ENCODE data around the gene C10orf90. TPM values are rescaled to one million over a fixed set of nuclear protein-coding genes. Genes with fewer than 3 reads are reported as not detected.

C10orf90 gene
- total RNA-seq, 1 donor from 2014 or later, result under 0.01 TPM

- Histone ChIP-seq H3K4me1 (ENCODE audit: control insufficient read depth in 3 of 3, insufficient read depth in 3 of 3, low read length in 3 of 3) (no peaks in the 10 kb centered on the region), H3K27ac (ENCODE audit: low read depth, low read length) (no peak overlapping the region), H3K27me3 (ENCODE audit: control insufficient read depth in 3 of 3, insufficient read depth in 3 of 3, low read length in 3 of 3) (peaks cover 0 to 8% (median 0%) of the 10 kb centered on the region in 3 donors), H3K9me3 (ENCODE audit: control insufficient read depth in 3 of 3, low read length in 3 of 3) (no peaks in the 10 kb centered on the region), H3K9ac (ENCODE audit: low read depth in 1 of 3, low read length in 3 of 3) (no peak overlapping the region), H3K36me3 (ENCODE audit: control insufficient read depth in 3 of 3, insufficient read depth in 3 of 3, low read length in 3 of 3) (no peaks in the 10 kb centered on the region), H3K4me3 (ENCODE audit: low read length in 3 of 3) (no peak overlapping the region)
Observed at GRCh38 chr10:126538439-126539135, 131.9 kb downstream of the C10orf90 start.

DNA sequence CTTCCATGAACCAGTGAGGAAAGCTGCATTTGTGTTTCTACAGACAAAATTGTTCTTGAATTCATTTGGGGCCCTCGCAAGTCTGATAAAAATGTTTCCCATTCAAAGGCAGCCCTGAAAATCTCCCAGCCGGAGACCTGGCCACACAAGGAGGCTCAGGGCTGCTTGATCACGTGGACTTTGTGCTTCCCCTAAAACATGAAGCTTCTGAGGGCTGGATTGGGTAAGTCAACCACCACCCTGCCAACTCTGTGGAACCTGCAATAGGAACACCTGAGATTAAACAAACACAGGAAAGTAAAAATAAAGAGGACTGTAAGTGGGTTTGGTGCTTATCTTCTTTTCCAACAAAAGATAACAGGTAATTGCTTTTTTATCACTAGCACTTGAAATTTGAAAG, 133.8 kb downstream of the C10orf90 start:
- Histone ChIP-seq H3K9ac (ENCODE audit: low read depth in 1 of 3, low read length in 3 of 3) (no peak overlapping the region), H3K27ac (ENCODE audit: low read depth, low read length) (no peak overlapping the region), H3K9me3 (ENCODE audit: control insufficient read depth in 3 of 3, low read length in 3 of 3) (no peaks in the 10 kb centered on the region), H3K27me3 (ENCODE audit: control insufficient read depth in 3 of 3, insufficient read depth in 3 of 3, low read length in 3 of 3) (peaks cover 0 to 8% (median 0%) of the 10 kb centered on the region in 3 donors), H3K4me3 (ENCODE audit: low read length in 3 of 3) (no peak overlapping the region), H3K4me1 (ENCODE audit: control insufficient read depth in 3 of 3, insufficient read depth in 3 of 3, low read length in 3 of 3) (no peaks in the 10 kb centered on the region), H3K36me3 (ENCODE audit: control insufficient read depth in 3 of 3, insufficient read depth in 3 of 3, low read length in 3 of 3) (no peaks in the 10 kb centered on the region)

GRCh38 chr10:126536148-126536547, 134.3 kb downstream of the C10orf90 start:
- Histone ChIP-seq H3K9me3 (ENCODE audit: control insufficient read depth in 3 of 3, low read length in 3 of 3) (no peaks in the 10 kb centered on the region), H3K4me1 (ENCODE audit: control insufficient read depth in 3 of 3, insufficient read depth in 3 of 3, low read length in 3 of 3) (no peaks in the 10 kb centered on the region), H3K27ac (ENCODE audit: low read depth, low read length) (no peak overlapping the region), H3K36me3 (ENCODE audit: control insufficient read depth in 3 of 3, insufficient read depth in 3 of 3, low read length in 3 of 3) (no peaks in the 10 kb centered on the region), H3K4me3 (ENCODE audit: low read length in 3 of 3) (no peak overlapping the region), H3K27me3 (ENCODE audit: control insufficient read depth in 3 of 3, insufficient read depth in 3 of 3, low read length in 3 of 3) (peaks cover 0 to 8% (median 0%) of the 10 kb centered on the region in 3 donors), H3K9ac (ENCODE audit: low read depth in 1 of 3, low read length in 3 of 3) (no peak overlapping the region)

DNA sequence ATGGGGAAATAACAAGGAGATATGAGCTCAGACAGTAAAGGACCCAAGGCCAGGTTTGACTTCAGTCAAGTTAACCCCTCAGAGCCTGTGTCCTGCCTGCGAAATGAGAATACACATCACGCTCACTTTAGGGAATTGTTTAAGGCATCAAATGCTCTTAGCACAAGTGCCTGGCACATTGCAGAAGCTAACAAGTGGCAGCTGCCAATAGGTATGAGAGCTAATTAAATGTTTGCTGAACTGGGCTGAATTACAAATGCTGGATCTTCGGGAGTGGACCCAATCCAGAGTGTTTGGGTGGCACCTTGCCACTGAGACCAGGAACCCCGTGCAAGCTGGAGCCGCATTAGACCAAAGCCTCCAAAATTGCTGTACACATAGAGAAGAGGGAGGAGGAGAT, 136.8 kb downstream of the C10orf90 start:
- Histone ChIP-seq H3K27me3 (ENCODE audit: control insufficient read depth in 3 of 3, insufficient read depth in 3 of 3, low read length in 3 of 3) (peaks cover 0 to 8% (median 0%) of the 10 kb centered on the region in 3 donors), H3K4me1 (ENCODE audit: control insufficient read depth in 3 of 3, insufficient read depth in 3 of 3, low read length in 3 of 3) (no peaks in the 10 kb centered on the region), H3K9ac (ENCODE audit: low read depth in 1 of 3, low read length in 3 of 3) (no peak overlapping the region), H3K27ac (ENCODE audit: low read depth, low read length) (no peak overlapping the region), H3K36me3 (ENCODE audit: control insufficient read depth in 3 of 3, insufficient read depth in 3 of 3, low read length in 3 of 3) (no peaks in the 10 kb centered on the region), H3K9me3 (ENCODE audit: control insufficient read depth in 3 of 3, low read length in 3 of 3) (no peaks in the 10 kb centered on the region), H3K4me3 (ENCODE audit: low read length in 3 of 3) (no peak overlapping the region)

- Histone ChIP-seq H3K4me3 (ENCODE audit: low read length in 3 of 3) (no peak overlapping the region), H3K4me1 (ENCODE audit: control insufficient read depth in 3 of 3, insufficient read depth in 3 of 3, low read length in 3 of 3) (no peaks in the 10 kb centered on the region), H3K27ac (ENCODE audit: low read depth, low read length) (no peak overlapping the region), H3K27me3 (ENCODE audit: control insufficient read depth in 3 of 3, insufficient read depth in 3 of 3, low read length in 3 of 3) (peaks cover 0 to 8% (median 0%) of the 10 kb centered on the region in 3 donors), H3K9me3 (ENCODE audit: control insufficient read depth in 3 of 3, low read length in 3 of 3) (no peaks in the 10 kb centered on the region), H3K9ac (ENCODE audit: low read depth in 1 of 3, low read length in 3 of 3) (no peak overlapping the region), H3K36me3 (ENCODE audit: control insufficient read depth in 3 of 3, insufficient read depth in 3 of 3, low read length in 3 of 3) (no peaks in the 10 kb centered on the region)
Observed at GRCh38 chr10:126528315-126528835, 142.1 kb downstream of the C10orf90 start.

DNA sequence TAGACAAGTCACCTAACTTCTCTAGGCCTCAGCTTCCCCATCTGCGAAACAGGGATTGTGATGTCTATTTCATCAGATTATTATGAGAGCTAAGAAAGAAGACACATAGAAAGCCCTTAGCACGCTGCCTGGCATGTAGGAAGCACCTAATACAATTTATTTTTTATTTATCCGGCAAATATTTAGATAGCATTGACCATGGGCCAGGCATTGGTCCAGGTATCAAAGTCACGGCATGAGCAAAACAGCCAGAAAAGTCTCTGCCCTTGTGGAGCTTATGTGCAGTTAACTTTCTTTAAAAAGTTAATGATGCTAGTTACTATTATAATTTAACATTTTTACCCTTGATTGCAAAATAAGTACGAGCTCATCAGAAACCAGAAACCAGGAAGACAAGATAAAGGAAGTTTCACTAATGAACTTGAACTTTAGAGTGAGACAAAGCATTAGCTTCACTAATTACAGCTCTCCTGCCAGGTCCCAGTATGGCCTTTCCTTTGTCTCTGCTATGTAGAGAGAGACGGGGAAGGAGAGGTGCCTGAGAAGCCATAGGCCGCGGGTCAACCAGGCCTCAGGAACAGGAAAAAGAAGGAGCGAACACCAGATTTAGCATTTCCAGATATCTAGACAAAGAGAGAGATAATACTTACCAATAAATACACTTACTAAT, 142.7 kb downstream of the C10orf90 start:
- Histone ChIP-seq H3K36me3 (ENCODE audit: control insufficient read depth in 3 of 3, insufficient read depth in 3 of 3, low read length in 3 of 3) (no peaks in the 10 kb centered on the region), H3K4me1 (ENCODE audit: control insufficient read depth in 3 of 3, insufficient read depth in 3 of 3, low read length in 3 of 3) (no peaks in the 10 kb centered on the region), H3K9me3 (ENCODE audit: control insufficient read depth in 3 of 3, low read length in 3 of 3) (no peaks in the 10 kb centered on the region), H3K27me3 (ENCODE audit: control insufficient read depth in 3 of 3, insufficient read depth in 3 of 3, low read length in 3 of 3) (peaks cover 0 to 8% (median 0%) of the 10 kb centered on the region in 3 donors), H3K9ac (ENCODE audit: low read depth in 1 of 3, low read length in 3 of 3) (no peak overlapping the region), H3K27ac (ENCODE audit: low read depth, low read length) (no peak overlapping the region), H3K4me3 (ENCODE audit: low read length in 3 of 3) (no peak overlapping the region)

GRCh38 chr10:126525326-126525725, 145.2 kb downstream of the C10orf90 start:
- Histone ChIP-seq H3K4me3 (ENCODE audit: low read length in 3 of 3) (no peak overlapping the region), H3K36me3 (ENCODE audit: control insufficient read depth in 3 of 3, insufficient read depth in 3 of 3, low read length in 3 of 3) (no peaks in the 10 kb centered on the region), H3K9me3 (ENCODE audit: control insufficient read depth in 3 of 3, low read length in 3 of 3) (no peaks in the 10 kb centered on the region), H3K4me1 (ENCODE audit: control insufficient read depth in 3 of 3, insufficient read depth in 3 of 3, low read length in 3 of 3) (no peaks in the 10 kb centered on the region), H3K9ac (ENCODE audit: low read depth in 1 of 3, low read length in 3 of 3) (no peak overlapping the region), H3K27me3 (ENCODE audit: control insufficient read depth in 3 of 3, insufficient read depth in 3 of 3, low read length in 3 of 3) (peaks cover 0 to 8% (median 0%) of the 10 kb centered on the region in 3 donors), H3K27ac (ENCODE audit: low read depth, low read length) (no peak overlapping the region)

- Histone ChIP-seq H3K9me3 (ENCODE audit: control insufficient read depth in 3 of 3, low read length in 3 of 3) (no peaks in the 10 kb centered on the region), H3K9ac (ENCODE audit: low read depth in 1 of 3, low read length in 3 of 3) (no peak overlapping the region)
Observed at GRCh38 chr10:126524526-126524925, 146.0 kb downstream of the C10orf90 start.

DNA sequence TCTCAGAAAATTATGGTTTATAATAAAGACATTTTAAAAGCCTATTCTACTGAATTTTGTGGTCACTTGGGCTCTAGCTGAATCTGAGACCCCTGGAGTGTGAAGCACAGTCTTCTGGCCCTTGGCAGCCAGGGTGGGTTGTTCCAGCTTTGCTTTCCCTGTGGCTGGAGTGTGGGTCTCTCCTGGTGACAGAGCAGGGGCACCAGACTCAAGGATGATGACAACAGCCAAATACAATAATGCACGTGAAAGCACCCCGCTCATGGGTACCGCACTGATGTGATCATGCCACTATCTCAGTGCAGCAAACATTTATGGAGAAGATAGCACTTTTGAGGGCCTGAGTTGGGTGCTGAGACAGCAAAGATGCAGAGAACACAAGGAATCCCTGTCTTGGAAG, 147.4 kb downstream of the C10orf90 start:
- Histone ChIP-seq H3K4me1 (ENCODE audit: control insufficient read depth in 3 of 3, insufficient read depth in 3 of 3, low read length in 3 of 3) (no peaks in the 10 kb centered on the region), H3K4me3 (ENCODE audit: low read length in 3 of 3) (no peak overlapping the region), H3K9me3 (ENCODE audit: control insufficient read depth in 3 of 3, low read length in 3 of 3) (no peaks in the 10 kb centered on the region), H3K27ac (ENCODE audit: low read depth, low read length) (no peak overlapping the region), H3K36me3 (ENCODE audit: control insufficient read depth in 3 of 3, insufficient read depth in 3 of 3, low read length in 3 of 3) (no peaks in the 10 kb centered on the region), H3K27me3 (ENCODE audit: control insufficient read depth in 3 of 3, insufficient read depth in 3 of 3, low read length in 3 of 3) (peaks cover 0 to 8% (median 0%) of the 10 kb centered on the region in 3 donors), H3K9ac (ENCODE audit: low read depth in 1 of 3, low read length in 3 of 3) (no peak overlapping the region)

More at GRCh38 chr10:126524526-126524925, 146.0 kb downstream of the C10orf90 start:
- Histone ChIP-seq H3K27ac (ENCODE audit: low read depth, low read length) (no peak overlapping the region), H3K27me3 (ENCODE audit: control insufficient read depth in 3 of 3, insufficient read depth in 3 of 3, low read length in 3 of 3) (peaks cover 0 to 8% (median 0%) of the 10 kb centered on the region in 3 donors), H3K4me3 (ENCODE audit: low read length in 3 of 3) (no peak overlapping the region), H3K36me3 (ENCODE audit: control insufficient read depth in 3 of 3, insufficient read depth in 3 of 3, low read length in 3 of 3) (no peaks in the 10 kb centered on the region), H3K4me1 (ENCODE audit: control insufficient read depth in 3 of 3, insufficient read depth in 3 of 3, low read length in 3 of 3) (no peaks in the 10 kb centered on the region)

GRCh38 chr10:126521399-126521798, 149.1 kb downstream of the C10orf90 start:
- Histone ChIP-seq H3K4me3 (ENCODE audit: low read length in 3 of 3) (no peak overlapping the region), H3K9ac (ENCODE audit: low read depth in 1 of 3, low read length in 3 of 3) (no peak overlapping the region), H3K36me3 (ENCODE audit: control insufficient read depth in 3 of 3, insufficient read depth in 3 of 3, low read length in 3 of 3) (no peaks in the 10 kb centered on the region), H3K27ac (ENCODE audit: low read depth, low read length) (no peak overlapping the region), H3K9me3 (ENCODE audit: control insufficient read depth in 3 of 3, low read length in 3 of 3) (no peaks in the 10 kb centered on the region), H3K27me3 (ENCODE audit: control insufficient read depth in 3 of 3, insufficient read depth in 3 of 3, low read length in 3 of 3) (peaks cover 0 to 8% (median 0%) of the 10 kb centered on the region in 3 donors), H3K4me1 (ENCODE audit: control insufficient read depth in 3 of 3, insufficient read depth in 3 of 3, low read length in 3 of 3) (no peaks in the 10 kb centered on the region)

All from skeletal muscle tissue (tissue), 4 donors.